K562 (cell line): ENCODE measurements around the gene GYG2. TPM values are rescaled to one million over a fixed set of nuclear protein-coding genes. Genes with fewer than 3 reads are reported as not detected.

Experiments used
- ATAC-seq: fragments of 200-7000 bp; cut with Tn5 transposase; 3 replicates; pipeline ENCODE4 v1.9.1; 2020; ENCODE audit warnings: moderate library complexity
- BruUV-seq: library from RNA; stranded (reverse); fragments of 400-500 nt; replicated peaks from 2 replicates; lab custom pipeline; 2021; lab: Mats Ljungman, UMichigan
- CTCF ChIA-PET: fragments of 300-600 bp; formaldehyde crosslinking; extraction: SDS; loops from one replicate; lab custom pipeline; 2021; ENCODE audit warnings: low intra/inter-chr PET ratio; lab: Yijun Ruan, JAX
- POLR2A ChIA-PET: fragments of 300-600, 350-650 bp; sonication (Branson Sonifier 250); formaldehyde crosslinking; extraction: SDS; loops from one replicate; lab custom pipeline; 2021; ENCODE audit warnings: antibody characterized with exemption, inconsistent platforms; lab: Yijun Ruan, JAX
- DNase-seq, 4 experiments: peaks; one replicate each; pipeline versions ENCODE4 v3.0.0 to v3.0.0-alpha.2; 2011 to 2018; ENCODE audit warnings: low spot score in 3 of 4, mixed read lengths in 3 of 4; ENCODE audit errors: extremely low read depth in 1 of 4
- FAIRE-seq: peaks from 2 replicates; lab custom pipeline; 2011; peaks lifted over from hg19 to GRCh38; lab: Jason Lieb, UNC
- H2AFZ ChIP-seq: 2 replicates; pipeline ENCODE4 v1.6.0; 2011; ENCODE audit warnings: low read depth, low read length, control low read depth, inconsistent platforms
- H3K27ac ChIP-seq: fragments of 200-600 bp; 3 replicates; pipeline ENCODE4 v1.8.0; 2011; ENCODE audit warnings: low read depth, mild to moderate bottlenecking, control low read depth, inconsistent platforms, low read length, moderate library complexity, mixed read lengths; ENCODE audit errors: extremely low read depth
- H3K27me3 ChIP-seq, 2 experiments: fragments of 300-600 bp in 1 of 2; 2 replicates in 1 of 2; 3 replicates in 1 of 2; pipeline versions ENCODE4 v1.6.0 to v1.8.0; 2011; ENCODE audit warnings: inconsistent platforms in 2 of 2, low read length in 2 of 2, mild to moderate bottlenecking in 1 of 2, mixed read lengths in 1 of 2, moderate library complexity in 1 of 2; ENCODE audit not compliant: control insufficient read depth in 2 of 2, insufficient read depth in 2 of 2
- H3K36me3 ChIP-seq: fragments of 300-600 bp; 3 replicates; pipeline ENCODE4 v1.8.0; 2011; ENCODE audit warnings: mild to moderate bottlenecking, low read length, inconsistent platforms; ENCODE audit not compliant: control insufficient read depth, insufficient read depth
- H3K4me1 ChIP-seq, 2 experiments: fragments of 200-600 bp in 1 of 2; replicated peaks in 1 of 2; 2 replicates in 1 of 2; 3 replicates in 1 of 2; pipeline versions ENCODE4 v1.5.1 to v1.8.0; 2011; ENCODE audit warnings: inconsistent platforms in 2 of 2, low read length in 2 of 2, mild to moderate bottlenecking in 1 of 2, mixed read lengths in 1 of 2, moderate library complexity in 1 of 2; ENCODE audit not compliant: control insufficient read depth in 2 of 2, insufficient read depth in 2 of 2
- H3K4me2 ChIP-seq: 2 replicates; pipeline ENCODE4 v1.6.1; 2011; ENCODE audit warnings: low read length, control low read depth, inconsistent platforms, mixed read lengths; ENCODE audit not compliant: insufficient read depth
- H3K4me3 ChIP-seq: fragments of 200-600 bp; sonication (generic), shearing (Covaris generic); 2 replicates; pipeline ENCODE4 v1.5.1; 2016; ENCODE audit warnings: control low read depth, inconsistent platforms
- H3K79me2 ChIP-seq: fragments of 200-600 bp; 3 replicates; pipeline ENCODE4 v1.8.0; 2011; ENCODE audit warnings: low read length, inconsistent platforms; ENCODE audit not compliant: control insufficient read depth, insufficient read depth
- H3K9ac ChIP-seq, 2 experiments: 2 replicates each; pipeline versions ENCODE4 v1.6.0 to v1.6.1; 2011; ENCODE audit warnings: low read depth in 2 of 2, low read length in 2 of 2, control low read depth in 1 of 2, inconsistent platforms in 1 of 2, mild to moderate bottlenecking in 1 of 2, mixed read lengths in 1 of 2; ENCODE audit not compliant: insufficient read depth in 1 of 2
- H3K9me1 ChIP-seq: one replicate; pipeline ENCODE4 v1.6.0; 2011; ENCODE audit warnings: inconsistent platforms, mild to moderate bottlenecking, low read length, moderate library complexity; ENCODE audit not compliant: control insufficient read depth, insufficient read depth
- H3K9me3 ChIP-seq: replicated peaks from 2 replicates; pipeline ENCODE4 v1.5.1; 2011; ENCODE audit warnings: low read depth, low read length, inconsistent platforms; ENCODE audit not compliant: control insufficient read depth, insufficient read depth
- H4K20me1 ChIP-seq: replicated peaks from 2 replicates; pipeline ENCODE4 v1.6.1; 2011; ENCODE audit warnings: low read length, inconsistent platforms, mixed read lengths; ENCODE audit not compliant: control insufficient read depth, insufficient read depth
- ARID1B ChIP-seq: fragments of 450-650 bp; IDR thresholded peaks from 2 replicates; pipeline ENCODE4 v1.6.1; 2016; ENCODE audit warnings: antibody characterized with exemption, mild to moderate bottlenecking, inconsistent platforms
- HMBOX1 ChIP-seq: sonication (generic); IDR thresholded peaks from 2 replicates; pipeline ENCODE4 v1.6.1; 2016
- THRB ChIP-seq: fragments of 450-650 bp; formaldehyde crosslinking; conservative IDR thresholded peaks from 2 replicates; pipeline ENCODE4 v1.4.0; 2022; ENCODE audit warnings: mild to moderate bottlenecking, missing genetic modification characterization
- ZEB2 ChIP-seq: fragments of 450-650 bp; IDR thresholded peaks from 2 replicates; pipeline ENCODE4 v1.6.1; 2016
- ZFX ChIP-seq: sonication (generic); formaldehyde crosslinking; IDR thresholded peaks from 2 replicates; pipeline ENCODE4 v1.8.0; 2022; ENCODE audit warnings: mild to moderate bottlenecking, missing genetic modification reagents, moderate library complexity
- WGBS: fragments of 100-300 bp; shearing (Covaris generic); methylation state at CpG from one replicate; pipeline ENCODE4 v1.1.6; 2016; ENCODE audit warnings: low coverage, mixed read lengths; ENCODE audit not compliant: insufficient coverage; ENCODE audit errors: missing lambda C conversion rate; 5-methylcytosine and 5-hydroxymethylcytosine counted together
- in situ Hi-C: fragments of 300-500 bp; cut with MboI; formaldehyde crosslinking; loops from 4 replicates; pipeline ENCODE4 v1.15.0; 2018; ENCODE audit warnings: inconsistent platforms, mixed read lengths
- intact Hi-C: fragments of 100-400 bp; cut with micrococcal nuclease; formaldehyde crosslinking; loops from 2 replicates; pipeline ENCODE4 v1.14.2; 2022
- polyA plus RNA-seq, 8 experiments: library from polyadenylated mRNA; depleted of rRNA in 4 of 8; stranded (reverse) in 5 of 8; unstranded in 3 of 8; fragments of >200 nt; fragmentation: Nextera tagmentation in 2 of 8; fragmentation: Illumina TruSeq in 1 of 8; extraction: Ambion mirVana in 2 of 8; extraction: Trizol in 1 of 8; gene quantifications; 2 replicates each; pipeline versions ENCODE4 v1.2.1 to v1.2.3, GENCODE V29; 2011 to 2014; ENCODE audit warnings: inconsistent platforms in 1 of 8, missing spikeins in 1 of 8
- total RNA-seq, 7 experiments: library from RNA; depleted of rRNA in 6 of 7; stranded (reverse); fragments of >200 nt in 6 of 7; fragmentation: Illumina TruSeq in 2 of 7; extraction: Trizol in 2 of 7; gene quantifications; 2 replicates each; pipeline versions ENCODE4 v1.2.1 to v1.2.3, GENCODE V29; 2011 to 2021; ENCODE audit warnings: low replicate concordance in 1 of 7

Gene GYG2
- total and polyA plus RNA-seq, 9 of the 15 experiments (the other 6 are each of a cell fraction or from before 2014, with no cell fraction given): 0.24 to 4.4 (median 2.9) TPM

GRCh38 chrX:2781698-2782097, 47.0 kb upstream of the GYG2 start (continued):
- TF ChIP-seq THRB (CRISPR knock-in tag): no peak

DNA sequence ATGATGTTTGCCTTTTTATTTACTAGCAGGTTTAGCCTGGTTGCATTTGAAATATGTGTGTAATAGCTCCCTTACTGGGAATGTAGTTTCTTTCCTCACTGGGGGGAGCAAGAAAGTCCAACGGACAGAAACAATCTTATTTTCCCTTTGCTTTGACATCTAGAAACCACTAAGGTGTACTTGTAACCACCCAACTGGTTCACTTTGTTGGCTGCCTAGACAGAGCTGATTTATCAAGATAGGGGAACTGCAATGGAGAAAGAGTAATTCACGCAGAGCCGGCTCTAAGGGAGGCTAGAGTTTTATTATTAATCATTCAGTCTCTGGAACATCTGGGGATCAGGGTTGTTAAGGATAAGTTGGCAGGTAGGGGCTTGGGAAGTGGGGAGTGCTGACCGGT, 46.6 kb upstream of the GYG2 start:
- ChIA-PET POLR2A (no interaction called here), CTCF (no interaction called here)
- Histone ChIP-seq H3K27ac (no peak overlapping the region), H2AFZ (0 out of 2 replicates have a peak overlapping the region, but pooled peaks have one; percentile 40), H3K4me1 (no peaks in the 10 kb centered on the region; a peak in 1 of 5 replicates), H3K36me3 (no peaks in the 10 kb centered on the region), H3K9me3 (no peaks in the 10 kb centered on the region), H4K20me1 (no peaks in the 10 kb centered on the region), H3K4me3 (no peak overlapping the region), H3K27me3 (no peaks in the 10 kb centered on the region; a peak in 2 of 5 replicates), H3K79me2 (no peaks in the 10 kb centered on the region), H3K9me1 (no peaks in the 10 kb centered on the region), H3K9ac (no peak overlapping the region), H3K4me2 (no peak overlapping the region; the same call in 1 of the 2 replicates)
- FAIRE-seq: no peak
- intact Hi-C loops: no loop called here
- no TSS peak for BruUV-seq
- ATAC-seq: peak; percentile 74
- 2% methylated on average over 4 of the region's 4 CpGs for WGBS
- DNase-seq: peak in 1 of 4 experiments; percentile 15
- TF ChIP-seq ZEB2 (0 out of 2 replicates have a peak, but pooled peaks have one; percentile 31), ZFX (CRISPR knock-in tag) (no peak), ARID1B (peak; percentile 31; the same call in 1 of the 2 replicates), HMBOX1 (peak; percentile 78)
- in situ Hi-C loops: no loop called here
